OCI-LY1 (cell line): ENCODE results near the gene CACNA1C.

Experiments
- CTCF ChIP-seq: fragments of 200-600 bp; sonication (generic), shearing (Covaris generic); IDR thresholded peaks from 2 replicates; pipeline ENCODE4 v1.5.1; 2017; ENCODE audit warnings: mild to moderate bottlenecking, antibody characterized with exemption, low read length, moderate library complexity, mixed read lengths
- EZH2 ChIP-seq: fragments of 200-600 bp; sonication (generic), shearing (Covaris generic); IDR thresholded peaks from 2 replicates; pipeline ENCODE4 v1.8.0; 2017; ENCODE audit warnings: borderline replicate concordance, mixed run types, mild to moderate bottlenecking, antibody characterized with exemption, low read length, moderate library complexity, mixed read lengths

DNA sequence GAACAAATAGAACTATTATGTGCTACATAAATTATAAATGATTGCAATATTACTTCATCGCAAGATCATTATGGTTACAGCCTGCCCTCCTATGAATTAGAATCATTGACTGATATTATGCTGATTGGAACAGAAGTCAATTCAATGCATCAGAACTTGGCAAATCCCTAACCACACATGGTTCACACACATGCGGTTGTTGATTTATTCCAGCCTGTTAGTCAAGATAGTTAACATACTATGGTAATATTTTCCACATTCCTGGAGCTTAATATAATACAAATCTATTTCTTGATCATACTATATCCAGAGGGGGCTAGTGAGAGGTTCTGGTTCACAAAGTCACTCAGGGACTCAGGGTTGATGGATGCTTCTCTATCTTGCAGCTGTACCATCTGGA, 9.7 kb upstream of the CACNA1C start:
- no peak for TF ChIP-seq CTCF
- no peak for TF ChIP-seq EZH2
